Lung (tissue), 12 donors: ENCODE results near the gene GFOD2. TPM values are rescaled to one million over a fixed set of nuclear protein-coding genes. Genes with fewer than 3 reads are reported as not detected.

Source experiments
- ATAC-seq: fragments of 200-7000 bp; cut with Tn5 transposase; one replicate; pipeline ENCODE4 v1.9.1; 2020; ENCODE audit warnings: moderate number of reproducible peaks; ENCODE audit not compliant: insufficient read depth, low FRiP score
- DNase-seq, 3 donors: peaks; one replicate each; pipeline ENCODE4 v3.0.0-alpha.2; 2013 to 2017
- H3K27ac ChIP-seq, 2 donors: one replicate each; pipeline ENCODE4 v1.5.1; 2013; ENCODE audit warnings: mild to moderate bottlenecking in 2 of 2, moderate library complexity in 2 of 2, control low read depth in 1 of 2, inconsistent platforms in 1 of 2, low read depth in 1 of 2, low read length in 1 of 2
- H3K27me3 ChIP-seq, 3 donors: one replicate each; pipeline ENCODE4 v1.5.1; 2013; ENCODE audit warnings: low read length in 2 of 3; ENCODE audit not compliant: control insufficient read depth in 3 of 3, insufficient read depth in 3 of 3
- H3K36me3 ChIP-seq, 4 donors: one replicate each; pipeline ENCODE4 v1.5.1; 2013; ENCODE audit warnings: low read length in 4 of 4, mild to moderate bottlenecking in 1 of 4, moderate library complexity in 1 of 4; ENCODE audit not compliant: control insufficient read depth in 4 of 4, insufficient read depth in 4 of 4
- H3K4me1 ChIP-seq, 5 donors: one replicate each; pipeline ENCODE4 v1.5.1; 2013; ENCODE audit warnings: low read length in 5 of 5, mild to moderate bottlenecking in 2 of 5, moderate library complexity in 1 of 5; ENCODE audit not compliant: control insufficient read depth in 5 of 5, insufficient read depth in 5 of 5
- H3K4me3 ChIP-seq: one replicate; pipeline ENCODE4 v1.5.1; 2013; ENCODE audit warnings: mild to moderate bottlenecking, control low read depth, moderate library complexity
- H3K9ac ChIP-seq, 2 donors: one replicate each; pipeline ENCODE4 v1.5.1; 2013; ENCODE audit warnings: low read length in 2 of 2, control low read depth in 1 of 2; ENCODE audit not compliant: insufficient read depth in 1 of 2
- H3K9me3 ChIP-seq, 4 donors: one replicate each; pipeline ENCODE4 v1.5.1; 2013; ENCODE audit warnings: low read length in 3 of 4, mild to moderate bottlenecking in 1 of 4, moderate library complexity in 1 of 4; ENCODE audit not compliant: control insufficient read depth in 4 of 4, insufficient read depth in 3 of 4
- CTCF ChIP-seq: IDR thresholded peaks from 2 replicates; pipeline ENCODE4 v1.5.1; 2012; ENCODE audit warnings: mild to moderate bottlenecking; ENCODE audit errors: control extremely low read depth, extremely low read depth
- WGBS, 2 donors: extraction: QIAGEN DNeasy Blood & Tissue Kit; methylation state at CpG; one replicate each; pipeline ENCODE4 v1.1.7; 2013; 5-methylcytosine and 5-hydroxymethylcytosine counted together
- polyA plus RNA-seq, 2 donors: library from polyadenylated mRNA; stranded (reverse); fragments of 200-250 nt; gene quantifications; one replicate each; pipeline ENCODE4 v1.2.1, GENCODE V29; 2013
- total RNA-seq, 2 donors: library from RNA; depleted of rRNA in 1 of 2; stranded (reverse); fragments of >200 nt in 1 of 2; gene quantifications; one replicate each; pipeline ENCODE4 v1.2.1, GENCODE V29; 2014 to 2021
- donor health status: control.
- donor health status: control.
- donor health status: Bipolar disorder and iron deficiency.
- donor health status: healthy.
- donor health status: DM: yes; HTN: yes; CAD: no.

GFOD2 gene
- total and polyA plus RNA-seq, 4 donors = 10.1 to 26.3 (median 16.1) TPM

GRCh38 chr16:67647681-67648080, 71.4 kb downstream of the GFOD2 start:
- WGBS, 2 donors = 86 to 90% methylated on average over 11 to 13 of the region's 13 CpGs
- Histone ChIP-seq H3K27me3 (peaks cover 0 to 56% (median 54%) of the 10 kb centered on the region in 3 donors), H3K4me3 (no peak overlapping the region), H3K36me3 (no peaks in the 10 kb centered on the region), H3K9me3 (no peaks in the 10 kb centered on the region), H3K9ac (no peak overlapping the region), H3K27ac (no peak overlapping the region), H3K4me1 (peaks cover 0 to 3% (median 0%) of the 10 kb centered on the region in 5 donors)
- DNase-seq (no peak), ATAC-seq (no peak)
- TF ChIP-seq CTCF = no peak

- Histone ChIP-seq H3K27ac (no peak overlapping the region), H3K9ac (no peak overlapping the region), H3K4me1 (peaks cover 0 to 4% (median 0%) of the 10 kb centered on the region in 5 donors), H3K9me3 (no peaks in the 10 kb centered on the region), H3K36me3 (no peaks in the 10 kb centered on the region), H3K4me3 (no peak overlapping the region), H3K27me3 (peaks cover 0 to 53% (median 51%) of the 10 kb centered on the region in 3 donors)
- TF ChIP-seq CTCF = no peak
- no peak for ATAC-seq
- WGBS, 2 donors = 84 to 91% methylated on average over 15 of the region's 15 CpGs
- no peak for DNase-seq
These were observed 71.9 kb downstream of the GFOD2 start for GRCh38 chr16:67647111-67647651.

GRCh38 chr16:67645397-67646121, 73.6 kb downstream of the GFOD2 start:
- Histone ChIP-seq H3K4me1 (peaks cover 0 to 9% (median 2%) of the 10 kb centered on the region in 5 donors), H3K27ac (peak overlapping the region in 1 of 2 donors; percentile 13), H3K9ac (no peak overlapping the region), H3K36me3 (no peaks in the 10 kb centered on the region), H3K9me3 (no peaks in the 10 kb centered on the region), H3K4me3 (no peak overlapping the region), H3K27me3 (peaks cover 0 to 37% (median 35%) of the 10 kb centered on the region in 3 donors)
- ATAC-seq = no peak
- no peak for TF ChIP-seq CTCF
- no peak for DNase-seq
- 73 to 77% methylated on average over 13 to 15 of the region's 15 CpGs for WGBS, 2 donors
